Posterior cingulate gyrus (tissue), 11 donors: ENCODE measurements around the gene SAA2.
"Not testable (repeated sequence)": the region's sequence is repeated elsewhere in the genome, so short reads cannot be mapped to it uniquely, and the experiment has no call there.

Source experiments
- DNase-seq, 10 donors: peaks; one replicate each; pipeline versions ENCODE4 v3.0.0 to v3.0.0-alpha.2; 2020 to 2021; ENCODE audit warnings: mixed read lengths in 3 of 10
- intact Hi-C: fragments of 100-400 bp; cut with DNase I; formaldehyde crosslinking; loops from one replicate; pipeline ENCODE4 v1.15.1; 2023

Gene SAA2

DNA sequence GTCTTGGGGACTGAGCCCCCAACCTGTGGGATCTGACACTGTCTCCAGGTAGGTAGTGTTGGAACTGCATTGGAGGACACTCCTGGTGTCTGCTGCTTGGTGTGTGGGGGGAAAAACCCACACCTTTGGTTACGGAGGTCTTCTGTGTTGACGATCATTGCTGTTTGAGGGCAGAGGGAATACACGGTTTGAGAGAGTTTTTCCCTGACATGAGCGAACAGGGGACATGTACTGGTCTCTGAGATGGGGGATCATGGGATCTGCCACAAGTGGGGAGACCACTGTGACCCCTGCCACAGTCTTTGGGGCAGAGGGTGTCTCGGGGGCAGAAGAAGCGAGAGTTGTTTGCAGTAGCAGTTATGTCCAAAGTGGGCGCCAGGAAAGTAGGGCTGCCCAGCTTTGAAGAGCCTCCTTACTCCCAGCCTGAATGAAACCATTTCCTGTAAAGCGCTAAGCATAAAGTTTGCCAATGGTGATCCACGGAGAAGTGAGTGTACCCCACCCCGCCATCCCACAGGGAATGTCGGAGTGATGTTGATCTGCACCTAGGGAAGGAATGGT lies 5.4 kb upstream of the SAA2 start:
- intact Hi-C loops: no loop called here
- peak in 1 of 10 donors; percentile 37 for DNase-seq

DNA sequence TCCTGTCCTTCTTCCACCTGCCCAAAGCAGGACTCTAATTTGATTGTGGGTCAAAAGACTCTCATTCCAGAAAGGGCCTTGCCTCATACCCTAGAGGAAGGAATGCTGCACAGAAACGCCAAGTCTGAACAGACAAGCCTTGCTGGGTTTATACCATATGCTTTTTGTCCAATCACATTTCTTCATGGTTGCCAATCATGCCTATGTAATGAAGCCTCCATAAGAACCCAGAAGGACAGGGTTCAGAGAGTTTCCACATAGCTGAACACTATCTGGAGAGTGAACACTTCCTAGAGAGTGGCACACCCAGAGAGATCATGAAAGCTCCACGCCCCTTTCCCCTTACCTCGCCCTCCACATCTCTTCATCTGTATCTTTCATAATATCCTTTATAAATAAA lies 4.8 kb upstream of the SAA2 start:
- intact Hi-C loops: no loop called here
- no peak for DNase-seq

- intact Hi-C loops, DNase-seq: not testable (repeated sequence)
Observed at GRCh38 chr11:18247191-18247581, 1.3 kb downstream of the SAA2 start.

- not testable (repeated sequence) for DNase-seq
Observed at GRCh38 chr11:18246379-18247190, 1.9 kb downstream of the SAA2 start.

GRCh38 chr11:18245396-18245795 lies 3.1 kb downstream of the SAA2 start:
- intact Hi-C loops: no loop called here
- DNase-seq: no peak

More at GRCh38 chr11:18246379-18247190, 1.9 kb downstream of the SAA2 start:
- intact Hi-C loops: not testable (repeated sequence)

- intact Hi-C loops: no loop called here
- peak in 3 of 10 donors; percentile 19 to 39 (median 23) for DNase-seq
Observed at GRCh38 chr11:18243783-18244362, 4.6 kb downstream of the SAA2 start.

GRCh38 chr11:18239655-18240054 lies 8.8 kb downstream of the SAA2 start:
- intact Hi-C loops: no loop called here
- no peak for DNase-seq

- intact Hi-C loops: no loop called here
- DNase-seq: no peak
Observed at GRCh38 chr11:18236664-18237356, 11.7 kb downstream of the SAA2 start, which contains the start of gene SAA4. TSS of gene SAA4 (minus strand) at chr11:18236802. CDS start at chr11:18235926, 876 bp downstream.

- intact Hi-C loops: no loop called here
- no peak for DNase-seq
Observed at GRCh38 chr11:18235394-18236334, 12.8 kb downstream of the SAA2 start.

- no peak for DNase-seq
- intact Hi-C loops: no loop called here
Observed at GRCh38 chr11:18233912-18234311, 14.6 kb downstream of the SAA2 start.

DNA sequence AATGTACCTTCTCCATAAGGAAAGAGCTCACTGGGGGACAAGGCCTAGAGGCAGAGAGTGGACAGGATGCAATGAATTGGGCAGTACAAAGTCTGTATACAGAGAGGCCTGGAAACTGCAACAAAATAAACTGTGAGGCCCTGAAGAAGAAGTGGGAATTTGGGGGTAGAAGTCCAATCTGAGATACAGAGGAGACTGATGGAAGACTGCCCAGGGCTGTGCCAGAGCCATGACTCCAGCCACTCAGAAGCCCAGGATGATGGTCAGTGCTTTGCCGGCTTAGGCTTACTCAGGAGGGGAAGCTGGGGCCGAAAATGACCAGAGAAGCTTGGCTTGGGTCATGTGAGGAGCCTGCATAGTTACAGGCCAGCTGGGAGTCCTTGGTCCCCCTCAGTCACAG lies 17.6 kb downstream of the SAA2 start:
- DNase-seq: no peak
- intact Hi-C loops: no loop called here

DNA sequence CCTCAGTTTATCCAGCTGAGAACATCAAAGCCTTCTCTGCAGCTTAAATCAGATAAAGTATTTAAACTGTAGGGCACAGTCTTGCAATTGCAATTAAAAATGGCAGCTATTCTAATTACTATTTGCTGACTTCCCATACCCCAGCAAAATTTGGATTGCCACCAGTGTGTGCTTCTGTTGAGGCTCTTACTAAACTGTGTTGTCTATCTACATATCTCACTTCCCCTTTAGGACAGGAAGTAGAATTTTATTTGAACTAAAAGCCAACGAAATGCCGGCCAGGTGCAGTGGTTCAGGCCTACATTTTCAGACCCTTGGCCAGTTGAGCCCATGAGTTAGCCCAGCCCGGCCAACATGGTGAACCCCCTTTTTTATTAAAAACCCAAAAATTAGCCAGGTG lies 19.0 kb downstream of the SAA2 start:
- no peak for DNase-seq
- intact Hi-C loops: no loop called here

- DNase-seq: no peak
- intact Hi-C loops: no loop called here
Observed at GRCh38 chr11:18225913-18226312, 22.6 kb downstream of the SAA2 start.

DNA sequence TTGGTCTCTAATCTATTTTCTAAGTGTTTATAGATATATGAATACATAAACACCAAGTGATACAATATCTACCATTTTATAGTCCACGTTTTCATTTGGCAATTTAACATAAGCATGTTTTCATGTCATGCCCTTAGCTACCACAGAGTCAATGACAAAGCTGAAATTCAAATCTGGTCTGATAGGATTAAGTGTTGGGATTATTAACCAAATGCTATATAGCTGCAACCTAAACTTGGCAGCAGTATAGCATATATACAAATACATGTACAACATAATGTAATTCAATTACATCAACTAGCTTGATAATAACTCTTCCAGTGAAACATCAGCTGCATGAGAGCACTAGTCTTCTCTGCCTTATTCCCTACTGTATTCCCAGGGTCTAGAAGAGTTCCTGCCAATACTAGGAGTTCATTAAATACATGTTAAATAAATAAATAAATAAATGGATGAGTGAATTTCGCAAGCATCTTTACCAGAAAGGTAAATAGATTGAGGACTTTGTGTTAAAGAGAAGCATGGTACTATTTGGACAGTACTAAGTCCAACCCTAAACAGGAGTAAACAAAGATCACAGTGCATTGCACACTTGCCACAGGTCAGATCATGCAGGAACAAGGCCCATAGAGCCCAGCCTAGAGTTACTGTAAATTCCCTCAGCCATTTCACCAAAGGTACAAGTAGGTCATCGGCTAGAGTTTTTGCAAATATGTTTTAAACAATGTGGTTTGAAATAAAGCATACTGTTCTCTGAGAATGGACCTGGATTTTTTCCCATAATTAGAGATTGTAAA lies 24.7 kb downstream of the SAA2 start:
- no peak for DNase-seq
- intact Hi-C loops: no loop called here

DNA sequence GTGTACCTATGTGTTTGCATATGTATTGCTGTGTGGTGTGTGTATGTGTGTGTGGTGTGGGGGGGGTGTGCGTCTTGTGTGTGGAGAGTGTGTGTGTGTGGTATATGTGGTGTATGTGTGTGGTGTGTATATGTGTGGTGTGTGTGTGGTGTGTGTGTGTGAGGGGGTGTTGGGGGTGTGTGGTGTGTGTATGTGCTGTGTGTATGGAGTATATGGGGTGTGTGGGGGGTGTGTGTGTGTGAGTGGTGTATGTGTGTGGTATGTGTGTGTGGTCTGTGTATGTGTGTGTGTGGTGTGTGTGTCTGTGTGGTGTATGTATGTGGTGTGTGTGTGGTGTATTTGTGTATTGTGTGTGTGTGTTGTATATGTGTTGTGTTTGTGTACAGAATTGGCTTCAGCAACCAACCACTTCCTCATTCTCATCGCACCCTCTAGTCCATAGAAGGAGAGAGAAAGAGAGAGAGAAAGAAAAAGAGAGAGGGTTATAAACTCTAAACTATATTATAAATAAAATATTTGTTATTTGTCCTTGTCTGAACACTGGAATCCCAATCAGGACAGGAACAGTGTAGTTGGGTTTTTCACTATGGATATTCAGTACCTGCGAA lies 25.6 kb downstream of the SAA2 start:
- intact Hi-C loops: no loop called here
- no peak for DNase-seq

- no peak for DNase-seq
- intact Hi-C loops: no loop called here
Observed at GRCh38 chr11:18221274-18221876, 27.1 kb downstream of the SAA2 start.

- no peak for DNase-seq
- intact Hi-C loops: no loop called here
Observed at GRCh38 chr11:18209058-18209457, 39.4 kb downstream of the SAA2 start.

GRCh38 chr11:18204771-18205170 lies 43.7 kb downstream of the SAA2 start:
- intact Hi-C loops: no loop called here
- no peak for DNase-seq
